Urinary bladder (tissue), 4 donors: ENCODE results near the gene SEMA3G. TPM values are rescaled to one million over a fixed set of nuclear protein-coding genes. Genes with fewer than 3 reads are reported as not detected.

Source experiments
- DNase-seq: peaks from one replicate; pipeline ENCODE4 v3.0.0-alpha.2; 2015; ENCODE audit errors: extremely low spot score
- H3K27ac ChIP-seq: one replicate; pipeline ENCODE4 v1.5.1; 2013; ENCODE audit warnings: low read depth, mild to moderate bottlenecking, moderate library complexity
- H3K36me3 ChIP-seq: one replicate; pipeline ENCODE4 v1.6.1; 2013; ENCODE audit warnings: mild to moderate bottlenecking, moderate library complexity; ENCODE audit not compliant: insufficient read depth
- H3K4me1 ChIP-seq: one replicate; pipeline ENCODE4 v1.6.1; 2013; ENCODE audit warnings: mild to moderate bottlenecking, moderate library complexity; ENCODE audit not compliant: insufficient read depth
- H3K4me3 ChIP-seq: one replicate; pipeline ENCODE4 v1.5.1; 2013; ENCODE audit warnings: low read depth, low read length
- WGBS: extraction: QIAGEN DNeasy Blood & Tissue Kit; methylation state at CpG from one replicate; pipeline ENCODE4 v1.1.7; 2013; 5-methylcytosine and 5-hydroxymethylcytosine counted together
- polyA plus RNA-seq: library from polyadenylated mRNA; stranded (reverse); fragments of 200-250 nt; gene quantifications from one replicate; pipeline ENCODE4 v1.2.3, GENCODE V29; 2013
- total RNA-seq: library from RNA; depleted of rRNA; stranded (reverse); fragments of >200 nt; gene quantifications from one replicate; pipeline ENCODE4 v1.2.3, GENCODE V29; 2014
- donor health status: healthy with polysubstance abuse.
- donor health status: healthy.

The SEMA3G gene
- total and polyA plus RNA-seq, 2 donors: 7.6 to 28.5 TPM

DNA sequence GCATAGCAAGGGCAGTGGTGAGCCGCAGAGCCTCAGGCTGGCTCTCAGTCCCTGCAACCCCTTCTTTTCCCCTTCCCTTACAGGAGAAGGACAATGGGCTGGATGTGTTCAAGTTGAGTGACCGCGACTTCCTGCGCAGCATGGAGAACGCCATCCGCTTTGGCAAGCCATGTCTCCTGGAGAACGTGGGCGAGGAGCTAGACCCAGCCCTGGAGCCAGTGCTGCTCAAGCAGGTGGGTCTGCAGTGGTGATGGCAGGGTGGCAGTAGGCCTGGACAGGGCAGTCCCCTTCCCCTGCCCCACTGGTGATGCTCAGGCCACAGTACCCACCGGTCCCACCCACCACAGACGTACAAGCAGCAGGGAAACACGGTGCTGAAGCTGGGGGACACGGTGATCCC lies 53.8 kb downstream of the SEMA3G start:
- 94% methylated on average over 12 of the region's 12 CpGs for WGBS
- DNase-seq: no peak
- Histone ChIP-seq H3K4me1 (no peaks in the 10 kb centered on the region), H3K4me3 (no peak overlapping the region), H3K36me3 (no peaks in the 10 kb centered on the region), H3K27ac (no peak overlapping the region)

DNA sequence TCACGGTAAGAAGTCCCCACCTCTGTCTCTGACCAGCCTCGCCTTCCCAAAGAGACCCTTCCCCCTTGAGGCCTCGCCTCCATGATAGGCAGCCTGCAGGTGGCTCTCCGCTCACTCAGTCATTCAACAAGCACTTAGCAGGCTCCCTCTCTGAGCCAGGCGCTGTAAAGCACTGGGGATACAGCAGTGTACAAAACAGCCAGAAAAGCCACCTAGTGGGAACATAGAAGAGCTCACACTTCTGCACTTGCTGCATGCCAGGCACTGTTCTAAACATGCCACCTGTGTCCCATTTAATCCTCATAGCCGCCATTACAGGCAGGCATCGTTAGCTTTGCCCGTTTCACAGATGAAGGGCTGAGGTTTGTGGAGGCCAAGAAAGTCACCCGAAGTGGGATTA lies 56.0 kb downstream of the SEMA3G start:
- no peaks in the 10 kb centered on the region for H3K36me3 ChIP-seq
- H3K4me1 ChIP-seq: no peaks in the 10 kb centered on the region
- WGBS: 95% methylated on average over 9 of the region's 9 CpGs
- no peak overlapping the region for H3K4me3 ChIP-seq
- DNase-seq: no peak
- H3K27ac ChIP-seq: no peak overlapping the region

DNA sequence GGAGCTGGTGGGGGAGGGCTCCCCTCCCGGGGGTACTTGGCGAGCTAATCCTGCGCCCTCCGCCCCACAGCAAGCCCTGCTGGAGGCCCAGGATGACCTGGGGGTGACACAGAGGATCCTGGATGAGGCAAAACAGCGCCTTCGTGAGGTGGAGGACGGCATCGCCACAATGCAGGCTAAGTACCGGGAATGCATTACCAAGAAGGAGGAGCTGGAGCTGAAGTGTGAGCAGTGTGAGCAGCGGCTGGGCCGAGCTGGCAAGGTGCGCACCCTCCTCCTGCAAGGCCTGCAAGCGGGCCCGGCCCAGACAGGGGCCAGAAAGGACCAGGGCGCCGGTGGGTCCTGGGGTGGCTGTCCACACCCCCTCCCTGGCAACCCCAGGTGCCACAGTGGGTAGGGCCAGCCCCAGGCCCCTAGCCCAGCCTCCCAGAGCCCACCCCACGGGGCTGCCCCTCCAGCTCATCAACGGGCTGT lies 56.5 kb downstream of the SEMA3G start:
- Histone ChIP-seq H3K4me1 (no peaks in the 10 kb centered on the region), H3K36me3 (no peaks in the 10 kb centered on the region), H3K4me3 (no peak overlapping the region), H3K27ac (no peak overlapping the region)
- DNase-seq: no peak
- 74% methylated on average over 18 of the region's 18 CpGs for WGBS

DNA sequence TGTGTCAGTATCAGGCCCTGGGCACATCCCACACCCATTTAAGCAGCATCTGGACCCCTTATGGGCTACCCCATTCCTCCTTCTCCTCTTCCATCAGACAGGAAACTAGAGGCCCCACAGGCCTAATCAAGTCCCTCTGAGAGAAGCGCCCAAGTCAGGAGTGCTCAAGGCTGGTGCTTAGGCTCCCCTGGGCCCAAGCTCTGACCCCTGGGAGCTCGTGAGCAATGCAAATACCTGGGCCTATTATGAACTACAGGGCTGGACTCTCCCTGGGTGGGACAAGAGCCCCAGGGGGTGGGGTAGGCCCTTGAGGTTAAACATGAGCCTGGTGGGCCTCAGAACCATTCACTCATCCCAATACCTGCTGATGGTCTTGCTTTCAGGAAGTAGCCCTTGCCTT lies 57.4 kb downstream of the SEMA3G start:
- Histone ChIP-seq H3K36me3 (no peaks in the 10 kb centered on the region), H3K27ac (no peak overlapping the region), H3K4me1 (no peaks in the 10 kb centered on the region), H3K4me3 (no peak overlapping the region)
- no peak for DNase-seq
- 95% methylated on average over 2 of the region's 2 CpGs for WGBS

DNA sequence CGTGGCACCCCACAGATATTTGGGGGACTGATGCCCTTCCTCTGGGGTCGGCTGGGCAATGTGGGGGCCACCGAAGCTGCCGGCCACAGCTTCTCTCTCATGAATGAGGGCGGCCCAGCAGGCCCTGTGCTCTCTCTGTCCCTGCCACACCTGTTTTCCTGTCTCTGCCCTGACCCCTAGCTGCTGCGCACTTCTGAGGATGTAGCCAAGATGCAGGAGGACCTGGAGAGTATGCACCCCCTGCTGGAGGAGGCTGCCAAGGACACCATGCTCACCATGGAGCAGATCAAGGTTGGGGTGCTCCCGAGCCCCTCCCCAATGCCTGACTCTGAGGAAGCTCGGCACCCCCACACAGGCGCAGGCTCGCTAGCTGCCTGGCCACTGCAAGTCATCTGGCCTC lies 59.7 kb downstream of the SEMA3G start:
- Histone ChIP-seq H3K36me3 (no peaks in the 10 kb centered on the region), H3K27ac (no peak overlapping the region), H3K4me1 (no peaks in the 10 kb centered on the region), H3K4me3 (no peak overlapping the region)
- no peak for DNase-seq
- 61% methylated on average over 10 of the region's 10 CpGs for WGBS

DNA sequence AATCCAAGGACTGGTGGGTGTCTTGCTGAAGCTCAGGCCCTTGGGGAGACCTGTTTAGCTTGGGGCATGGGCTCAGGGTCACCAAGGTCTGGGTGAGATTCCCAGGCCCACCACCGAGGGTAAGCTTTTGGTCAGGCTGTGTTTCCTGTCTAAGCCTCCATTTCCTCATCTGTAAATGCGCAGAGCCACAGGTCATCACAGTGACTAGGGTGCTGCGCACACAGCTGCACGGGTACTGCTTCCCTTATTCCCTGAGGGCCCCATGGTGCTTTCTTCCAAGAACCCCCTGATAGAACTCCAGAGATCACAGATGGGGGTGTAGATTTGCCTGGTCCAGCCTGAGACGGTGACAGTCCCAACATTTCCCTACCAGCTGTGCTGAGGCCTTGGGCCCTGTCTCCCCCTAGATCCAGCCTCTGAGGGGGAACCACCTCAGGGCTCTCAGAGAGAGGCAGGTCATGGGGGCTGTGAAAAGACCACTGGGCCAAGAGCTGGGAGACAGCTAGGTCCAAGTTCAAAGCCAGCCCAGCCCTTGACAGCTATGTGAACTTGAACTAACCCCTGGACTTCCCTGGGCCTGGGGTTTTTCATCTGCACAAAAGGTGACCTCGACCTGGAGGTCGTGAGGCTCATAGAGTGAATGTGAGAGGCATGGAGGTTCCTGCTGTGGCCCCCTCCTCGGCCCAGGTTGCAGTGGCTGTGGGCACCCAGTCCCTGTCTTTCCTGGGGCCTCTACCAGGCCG lies 60.7 kb downstream of the SEMA3G start:
- Histone ChIP-seq H3K27ac (no peak overlapping the region), H3K4me3 (no peak overlapping the region), H3K4me1 (no peaks in the 10 kb centered on the region), H3K36me3 (no peaks in the 10 kb centered on the region)
- no peak for DNase-seq
- WGBS: 79% methylated on average over 9 of the region's 9 CpGs

DNA sequence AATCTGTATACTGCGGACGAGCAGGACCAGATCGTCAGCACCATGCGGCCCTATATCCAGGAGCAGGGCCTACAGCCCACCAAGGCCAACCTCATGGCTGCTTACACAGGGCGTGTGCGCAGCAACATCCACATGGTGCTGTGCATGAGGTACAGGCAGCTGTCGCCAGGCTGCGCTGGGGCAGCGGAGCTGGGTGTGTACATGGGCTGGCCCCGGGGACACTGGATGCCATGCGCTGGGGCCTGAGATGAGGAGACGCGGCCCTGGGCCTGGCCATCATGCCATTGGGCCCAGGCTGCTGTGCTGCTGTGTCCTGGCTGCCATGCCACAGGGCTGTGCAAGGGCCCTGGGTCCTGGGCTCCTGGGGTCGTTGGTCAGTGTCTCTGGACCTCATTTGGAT lies 61.5 kb downstream of the SEMA3G start:
- Histone ChIP-seq H3K4me3 (no peak overlapping the region), H3K36me3 (no peaks in the 10 kb centered on the region), H3K27ac (no peak overlapping the region), H3K4me1 (no peaks in the 10 kb centered on the region)
- WGBS: 92% methylated on average over 14 of the region's 14 CpGs
- DNase-seq: no peak

Other genes with a start within 250 kb of the SEMA3G start
- gene ALAS1, start 246.9 kb downstream of the SEMA3G start, total RNA-seq: 24.1 TPM
- 56.7 TPM for gene ALAS1, start 246.9 kb downstream of the SEMA3G start, polyA plus RNA-seq
- gene TLR9, start 219.5 kb downstream of the SEMA3G start, total RNA-seq: 0.11 TPM
- 0.33 TPM for gene TLR9, start 219.5 kb downstream of the SEMA3G start, polyA plus RNA-seq
- 36.7 TPM for gene TWF2, start 205.9 kb downstream of the SEMA3G start, total RNA-seq
- 75.3 TPM for gene TWF2, start 205.9 kb downstream of the SEMA3G start, polyA plus RNA-seq
- 12.3 TPM for gene PPM1M, start 199.3 kb downstream of the SEMA3G start, total RNA-seq
- 27.1 TPM for gene PPM1M, start 199.3 kb downstream of the SEMA3G start, polyA plus RNA-seq
- 70.2 TPM for gene WDR82, start 166.5 kb downstream of the SEMA3G start, total RNA-seq
- 73.7 TPM for gene WDR82, start 166.5 kb downstream of the SEMA3G start, polyA plus RNA-seq
- 4.2 TPM for gene GLYCTK, start 157.3 kb downstream of the SEMA3G start, total RNA-seq
- gene GLYCTK, start 157.3 kb downstream of the SEMA3G start, polyA plus RNA-seq: 7.7 TPM
- gene DNAH1, start 128.8 kb downstream of the SEMA3G start, total RNA-seq: 3.5 TPM
- 2.2 TPM for gene DNAH1, start 128.8 kb downstream of the SEMA3G start, polyA plus RNA-seq
- 32.4 TPM for gene BAP1, start 35.1 kb downstream of the SEMA3G start, total RNA-seq
- gene BAP1, start 35.1 kb downstream of the SEMA3G start, polyA plus RNA-seq: 62.7 TPM
- 5.3 TPM for gene PHF7, start 34.4 kb downstream of the SEMA3G start, total RNA-seq
- 6.8 TPM for gene PHF7, start 34.4 kb downstream of the SEMA3G start, polyA plus RNA-seq
- gene TNNC1, start 8.9 kb upstream of the SEMA3G start, total RNA-seq: 68.4 TPM
- gene TNNC1, start 8.9 kb upstream of the SEMA3G start, polyA plus RNA-seq: 3.1 TPM
- 83.6 TPM for gene NISCH, start 10.5 kb upstream of the SEMA3G start, total RNA-seq
- 85.3 TPM for gene NISCH, start 10.5 kb upstream of the SEMA3G start, polyA plus RNA-seq
- gene STAB1, start 50.2 kb upstream of the SEMA3G start, total RNA-seq: 73.5 TPM
- gene STAB1, start 50.2 kb upstream of the SEMA3G start, polyA plus RNA-seq: 91.8 TPM
- gene NT5DC2, start 88.8 kb upstream of the SEMA3G start, total RNA-seq: 32.9 TPM
- 63.8 TPM for gene NT5DC2, start 88.8 kb upstream of the SEMA3G start, polyA plus RNA-seq
- gene UQCC5, start 91.5 kb upstream of the SEMA3G start, total RNA-seq: 5.7 TPM
- 38.4 TPM for gene UQCC5, start 91.5 kb upstream of the SEMA3G start, polyA plus RNA-seq
- 125 TPM for gene PBRM1, start 240.8 kb upstream of the SEMA3G start, total RNA-seq
- gene PBRM1, start 240.8 kb upstream of the SEMA3G start, polyA plus RNA-seq: 25.1 TPM
- gene GNL3, start 240.9 kb upstream of the SEMA3G start, total RNA-seq: 163 TPM
- 47.0 TPM for gene GNL3, start 240.9 kb upstream of the SEMA3G start, polyA plus RNA-seq